ENCODE data around the gene MEX3C.

- TF ChIP-seq, protein P1, sequence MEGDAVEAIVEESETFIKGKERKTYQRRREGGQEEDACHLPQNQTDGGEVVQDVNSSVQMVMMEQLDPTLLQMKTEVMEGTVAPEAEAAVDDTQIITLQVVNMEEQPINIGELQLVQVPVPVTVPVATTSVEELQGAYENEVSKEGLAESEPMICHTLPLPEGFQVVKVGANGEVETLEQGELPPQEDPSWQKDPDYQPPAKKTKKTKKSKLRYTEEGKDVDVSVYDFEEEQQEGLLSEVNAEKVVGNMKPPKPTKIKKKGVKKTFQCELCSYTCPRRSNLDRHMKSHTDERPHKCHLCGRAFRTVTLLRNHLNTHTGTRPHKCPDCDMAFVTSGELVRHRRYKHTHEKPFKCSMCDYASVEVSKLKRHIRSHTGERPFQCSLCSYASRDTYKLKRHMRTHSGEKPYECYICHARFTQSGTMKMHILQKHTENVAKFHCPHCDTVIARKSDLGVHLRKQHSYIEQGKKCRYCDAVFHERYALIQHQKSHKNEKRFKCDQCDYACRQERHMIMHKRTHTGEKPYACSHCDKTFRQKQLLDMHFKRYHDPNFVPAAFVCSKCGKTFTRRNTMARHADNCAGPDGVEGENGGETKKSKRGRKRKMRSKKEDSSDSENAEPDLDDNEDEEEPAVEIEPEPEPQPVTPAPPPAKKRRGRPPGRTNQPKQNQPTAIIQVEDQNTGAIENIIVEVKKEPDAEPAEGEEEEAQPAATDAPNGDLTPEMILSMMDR (IDR thresholded peaks at IDR 0.05; ENCODE audit: low read depth, low read length): no peak
- TF ChIP-seq MYC (IDR thresholded peaks at IDR 0.05; ENCODE audit: low read depth, low read length) (no peak), MAX (IDR thresholded peaks at IDR 0.05; ENCODE audit: low read depth, low read length) (no peak)
These were observed 65.1 kb downstream of the MEX3C start for GRCh38 chr18:51132256-51132935.
